ENCODE results near the gene SLC47A2. TPM values are rescaled to one million over a fixed set of nuclear protein-coding genes. Genes with fewer than 3 reads are reported as not detected.

SLC47A2 gene
- total and polyA plus RNA-seq, 2 donors (not counting 1 experiment from before 2014, with no cell fraction given), result not detected

- Histone ChIP-seq H3K79me2 (ENCODE audit: control insufficient read depth, insufficient read depth, low read length) (no peaks in the 10 kb centered on the region), H3K4me1 (ENCODE audit: control insufficient read depth, extremely low read depth, insufficient read depth, low read length) (no peaks in the 10 kb centered on the region), H3K36me3 (ENCODE audit: control insufficient read depth, insufficient read depth, low read length) (no peaks in the 10 kb centered on the region), H3K9me3 (ENCODE audit: control insufficient read depth, insufficient read depth, low read depth, low read length) (no peaks in the 10 kb centered on the region), H3K27me3 (ENCODE audit: control insufficient read depth, insufficient read depth, low read length) (peaks cover 2% of the 10 kb centered on the region), H3K27ac (ENCODE audit: insufficient read depth, low read length) (no peak overlapping the region), H4K20me1 (ENCODE audit: control insufficient read depth, extremely low read depth, insufficient read depth, low read length) (no peaks in the 10 kb centered on the region), H2AFZ (ENCODE audit: low read length) (no peak overlapping the region), H3K4me3 (replicated peaks in 1 of 4; ENCODE audit: control extremely low read depth in 1 of 4, insufficient read depth in 1 of 4, low read depth in 3 of 4, low read length in 4 of 4) (no peak overlapping the region), H3K9ac (ENCODE audit: insufficient read depth, low read length) (no peak overlapping the region), H3K4me2 (ENCODE audit: extremely low read depth, insufficient read depth, low read length) (no peak overlapping the region)
- DNase-seq (ENCODE audit: low read depth in 2 of 2), result no peak
- no peak for TF ChIP-seq EZH2 (IDR thresholded peaks at IDR 0.05; ENCODE audit: low read length, missing control alignments)
- TF ChIP-seq CTCF (conservative IDR thresholded peaks at IDR 0.05 in 1 of 2, IDR thresholded peaks at IDR 0.05 in 1 of 2; ENCODE audit: low read depth in 1 of 2, low read length in 2 of 2), result no peak
These were observed 43.5 kb upstream of the SLC47A2 start for GRCh38 chr17:19759568-19760549.

GRCh38 chr17:19757536-19758180 lies 41.3 kb upstream of the SLC47A2 start:
- H3K4me2 ChIP-seq (ENCODE audit: extremely low read depth, insufficient read depth, low read length), result no peak overlapping the region
- H3K9ac ChIP-seq (ENCODE audit: insufficient read depth, low read length), result no peak overlapping the region
- H3K27ac ChIP-seq (ENCODE audit: insufficient read depth, low read length), result no peak overlapping the region
- H3K4me1 ChIP-seq (ENCODE audit: control insufficient read depth, extremely low read depth, insufficient read depth, low read length), result no peaks in the 10 kb centered on the region
- TF ChIP-seq EZH2 (IDR thresholded peaks at IDR 0.05; ENCODE audit: low read length, missing control alignments), result no peak
- TF ChIP-seq CTCF (conservative IDR thresholded peaks at IDR 0.05 in 1 of 2, IDR thresholded peaks at IDR 0.05 in 1 of 2; ENCODE audit: low read depth in 1 of 2, low read length in 2 of 2), result no peak
- H3K9me3 ChIP-seq (ENCODE audit: control insufficient read depth, insufficient read depth, low read depth, low read length), result no peaks in the 10 kb centered on the region
- H2AFZ ChIP-seq (ENCODE audit: low read length), result no peak overlapping the region
- no peaks in the 10 kb centered on the region for H3K27me3 ChIP-seq (ENCODE audit: control insufficient read depth, insufficient read depth, low read length)
- H3K4me3 ChIP-seq (replicated peaks in 1 of 4; ENCODE audit: control extremely low read depth in 1 of 4, insufficient read depth in 1 of 4, low read depth in 3 of 4, low read length in 4 of 4), result no peak overlapping the region
- no peaks in the 10 kb centered on the region for H3K79me2 ChIP-seq (ENCODE audit: control insufficient read depth, insufficient read depth, low read length)
- no peak for DNase-seq (ENCODE audit: low read depth in 2 of 2)
- no peaks in the 10 kb centered on the region for H4K20me1 ChIP-seq (ENCODE audit: control insufficient read depth, extremely low read depth, insufficient read depth, low read length)
- no peaks in the 10 kb centered on the region for H3K36me3 ChIP-seq (ENCODE audit: control insufficient read depth, insufficient read depth, low read length)

GRCh38 chr17:19756546-19756945 lies 40.2 kb upstream of the SLC47A2 start:
- no peak overlapping the region for H3K27ac ChIP-seq (ENCODE audit: insufficient read depth, low read length)
- DNase-seq (ENCODE audit: low read depth in 2 of 2), result no peak
- no peaks in the 10 kb centered on the region for H3K9me3 ChIP-seq (ENCODE audit: control insufficient read depth, insufficient read depth, low read depth, low read length)
- H3K27me3 ChIP-seq (ENCODE audit: control insufficient read depth, insufficient read depth, low read length), result no peaks in the 10 kb centered on the region
- H3K4me3 ChIP-seq (replicated peaks in 1 of 4; ENCODE audit: control extremely low read depth in 1 of 4, insufficient read depth in 1 of 4, low read depth in 3 of 4, low read length in 4 of 4), result no peak overlapping the region
- no peaks in the 10 kb centered on the region for H3K36me3 ChIP-seq (ENCODE audit: control insufficient read depth, insufficient read depth, low read length)
- H3K9ac ChIP-seq (ENCODE audit: insufficient read depth, low read length), result no peak overlapping the region
- no peaks in the 10 kb centered on the region for H3K4me1 ChIP-seq (ENCODE audit: control insufficient read depth, extremely low read depth, insufficient read depth, low read length)
- H3K79me2 ChIP-seq (ENCODE audit: control insufficient read depth, insufficient read depth, low read length), result no peaks in the 10 kb centered on the region
- H4K20me1 ChIP-seq (ENCODE audit: control insufficient read depth, extremely low read depth, insufficient read depth, low read length), result no peaks in the 10 kb centered on the region
- H2AFZ ChIP-seq (ENCODE audit: low read length), result no peak overlapping the region
- H3K4me2 ChIP-seq (ENCODE audit: extremely low read depth, insufficient read depth, low read length), result no peak overlapping the region
- TF ChIP-seq EZH2 (IDR thresholded peaks at IDR 0.05; ENCODE audit: low read length, missing control alignments) (no peak), CTCF (conservative IDR thresholded peaks at IDR 0.05 in 1 of 2, IDR thresholded peaks at IDR 0.05 in 1 of 2; ENCODE audit: low read depth in 1 of 2, low read length in 2 of 2) (no peak)
